NOMO-1 treated with dmso at 0.1 percent for 144 hours (cell line): ENCODE data around the gene CLIP1.
"Not testable (repeated sequence)": the region's sequence is repeated elsewhere in the genome, so short reads cannot be mapped to it uniquely, and the experiment has no call there.

Experiments used
- DNase-seq: peaks from one replicate; lab custom pipeline; 2025; ENCODE audit not compliant: unreplicated experiment; lab: John Stamatoyannopoulos, UW

CLIP1 gene

DNA sequence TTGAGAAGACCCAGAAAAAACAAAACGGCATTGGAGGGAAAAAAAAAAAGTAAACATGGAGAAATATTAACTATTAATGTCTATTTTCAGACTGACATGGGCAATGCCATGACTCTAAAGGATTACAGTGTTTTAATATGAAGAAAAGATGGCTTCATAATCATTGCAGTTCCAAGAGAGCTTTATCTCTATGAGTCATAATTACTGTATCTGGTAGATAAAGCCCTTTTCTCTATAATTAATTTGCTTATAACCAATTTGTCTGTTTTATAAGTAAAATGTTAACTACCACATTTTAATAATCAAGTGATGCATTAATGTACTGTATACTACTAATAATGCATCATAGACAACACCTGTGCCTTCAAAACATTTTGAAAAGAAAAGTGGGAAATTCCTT, 59.7 kb downstream of the CLIP1 start:
- DNase-seq: no peak

DNA sequence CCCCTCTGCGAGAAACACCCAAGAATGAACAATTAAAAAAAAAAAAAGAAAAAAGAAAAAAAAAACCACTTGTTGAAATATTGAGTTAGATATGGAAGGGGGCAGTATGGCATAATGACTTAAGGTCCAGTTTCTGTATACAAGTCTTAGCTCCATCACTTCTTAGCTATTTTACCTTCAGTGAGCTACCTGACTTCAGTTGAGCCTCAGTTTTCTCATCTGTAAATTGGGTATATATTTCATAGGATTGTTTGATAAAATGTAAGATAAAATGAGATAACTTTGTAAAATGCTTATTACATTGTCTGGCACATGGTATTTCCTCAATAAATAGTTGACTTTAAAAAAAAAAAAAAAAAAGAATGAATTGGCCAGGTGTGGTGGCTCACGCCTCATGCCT, 64.1 kb downstream of the CLIP1 start:
- not testable (repeated sequence) for DNase-seq

DNA sequence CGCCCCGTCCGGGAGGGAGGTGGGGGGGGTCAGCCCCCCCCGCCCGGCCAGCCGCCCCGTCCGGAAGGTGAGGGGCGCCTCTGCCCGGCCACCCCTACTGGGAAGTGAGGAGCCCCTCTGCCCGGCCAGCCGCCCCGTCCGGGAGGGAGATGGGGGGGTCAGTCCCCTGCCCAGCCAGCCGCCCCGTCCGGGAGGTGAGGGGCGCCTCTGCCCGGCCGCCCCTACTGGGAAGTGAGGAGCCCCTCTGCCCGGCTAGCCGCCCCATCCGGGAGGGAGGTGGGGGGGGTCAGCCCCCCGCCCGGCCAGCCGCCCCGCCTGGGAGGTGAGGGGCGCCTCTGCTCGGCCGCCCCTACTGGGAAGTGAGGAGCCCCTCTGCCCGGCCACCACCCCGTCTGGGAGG, 64.9 kb downstream of the CLIP1 start:
- not testable (repeated sequence) for DNase-seq

DNA sequence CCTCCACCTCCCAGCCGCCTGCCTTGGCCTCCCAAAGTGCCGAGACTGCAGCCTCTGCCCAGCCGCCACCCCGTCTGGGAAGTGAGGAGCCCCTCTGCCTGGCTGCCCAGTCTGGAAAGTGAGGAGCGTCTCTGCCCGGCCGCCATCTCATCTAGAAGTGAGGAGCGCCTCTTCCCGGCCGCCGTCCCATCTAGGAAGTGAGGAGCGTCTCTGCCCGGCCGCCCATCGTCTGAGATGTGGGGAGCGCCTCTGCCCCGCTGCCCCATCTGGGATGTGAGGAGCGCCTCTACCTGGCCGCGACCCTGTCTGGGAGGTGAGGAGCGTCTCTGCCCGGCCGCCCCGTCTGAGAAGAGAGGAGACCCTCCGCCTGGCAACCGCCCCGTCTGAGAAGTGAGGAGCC, 65.5 kb downstream of the CLIP1 start:
- not testable (repeated sequence) for DNase-seq

DNA sequence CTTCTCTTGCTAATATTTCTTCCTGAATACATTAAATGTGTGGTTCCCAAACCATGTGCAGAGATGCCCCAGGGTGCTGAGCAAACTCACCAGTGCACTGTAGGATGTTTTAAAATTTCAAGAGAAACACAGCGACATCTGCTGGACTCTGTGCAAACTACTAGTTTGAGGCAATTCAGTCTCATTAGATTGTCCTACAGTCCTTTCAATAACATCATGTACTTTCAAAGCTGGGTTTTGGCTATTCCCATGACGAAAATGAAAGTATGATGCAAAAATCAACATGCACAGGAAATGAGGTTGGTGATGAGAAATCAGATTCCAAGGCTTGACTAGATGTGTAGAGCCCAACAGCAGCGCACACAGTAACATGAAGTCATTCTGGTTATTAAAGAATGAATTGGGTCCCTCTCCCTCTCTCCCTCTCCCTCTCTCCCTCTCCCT, 66.3 kb downstream of the CLIP1 start:
- DNase-seq: no peak

DNA sequence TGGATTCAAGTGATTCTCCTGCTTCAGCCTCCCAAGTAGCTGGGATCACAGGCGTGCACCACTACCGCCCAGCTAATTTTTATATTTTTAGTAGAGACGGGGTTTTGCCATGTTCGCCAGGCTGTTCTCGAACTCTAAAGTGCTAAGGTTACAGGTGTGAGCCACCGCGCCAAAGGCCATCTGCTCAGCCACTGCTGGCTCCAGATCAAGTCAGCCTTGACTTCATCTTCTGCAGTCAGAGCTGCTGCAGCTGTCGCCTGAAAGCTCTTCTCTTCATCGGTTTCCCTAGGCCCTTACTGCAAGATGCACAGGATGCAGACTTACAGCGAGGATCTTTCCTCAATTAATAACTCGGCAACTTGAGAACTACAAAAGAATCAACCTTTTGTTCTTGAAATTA, 66.8 kb downstream of the CLIP1 start:
- no peak for DNase-seq

DNA sequence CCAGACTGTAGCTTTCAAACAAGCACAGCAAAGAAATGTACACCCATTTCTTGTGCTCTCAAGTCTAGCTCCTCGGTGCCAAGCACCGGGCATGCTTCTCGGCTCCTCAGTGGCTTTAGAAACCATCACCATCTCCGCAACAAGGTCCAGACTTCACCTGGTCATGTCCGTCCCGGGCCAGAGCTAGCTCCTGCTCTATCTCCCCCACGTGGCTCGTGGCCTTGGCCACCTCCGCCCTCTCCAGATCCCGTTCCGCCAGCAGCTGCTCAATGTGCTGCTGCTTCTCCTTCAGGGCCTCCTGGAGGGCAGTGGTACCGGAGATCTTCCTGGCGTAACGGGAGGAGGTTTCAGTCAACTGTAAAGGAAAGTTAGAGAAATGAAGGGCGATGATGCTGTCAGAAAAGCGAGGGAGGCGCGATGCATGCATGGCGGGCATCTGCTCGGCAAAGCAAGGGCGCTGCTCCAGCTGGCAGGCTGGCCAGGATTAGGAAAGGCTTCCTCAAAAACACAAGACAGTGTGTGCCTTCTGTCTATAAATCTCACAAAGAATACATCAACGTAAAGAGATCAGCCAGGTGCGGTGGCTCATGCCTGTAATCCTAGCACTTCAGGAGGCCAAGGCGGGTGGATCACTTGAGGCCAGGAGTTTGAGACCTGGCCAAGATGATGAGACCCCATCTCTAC, 67.4 kb downstream of the CLIP1 start:
- no peak for DNase-seq

DNA sequence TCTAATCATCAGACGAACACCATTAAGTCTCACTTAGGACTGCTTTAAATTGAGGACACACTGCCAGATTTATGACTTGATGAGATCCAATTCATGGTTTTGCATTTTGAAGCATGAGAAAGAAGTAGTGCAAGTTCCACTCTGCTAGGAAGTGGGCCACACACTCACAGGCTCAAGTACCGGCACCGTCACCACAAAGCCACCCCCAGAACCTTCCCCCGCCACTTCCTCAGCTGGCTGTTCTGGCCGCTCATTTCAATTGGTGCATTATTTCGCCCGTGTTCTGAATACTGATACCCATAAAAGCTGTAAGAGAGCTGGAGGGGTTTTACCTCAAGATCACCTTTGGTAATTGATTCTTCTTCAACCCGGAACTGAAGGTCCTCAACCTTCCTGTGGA, 70.1 kb downstream of the CLIP1 start:
- DNase-seq: no peak

DNA sequence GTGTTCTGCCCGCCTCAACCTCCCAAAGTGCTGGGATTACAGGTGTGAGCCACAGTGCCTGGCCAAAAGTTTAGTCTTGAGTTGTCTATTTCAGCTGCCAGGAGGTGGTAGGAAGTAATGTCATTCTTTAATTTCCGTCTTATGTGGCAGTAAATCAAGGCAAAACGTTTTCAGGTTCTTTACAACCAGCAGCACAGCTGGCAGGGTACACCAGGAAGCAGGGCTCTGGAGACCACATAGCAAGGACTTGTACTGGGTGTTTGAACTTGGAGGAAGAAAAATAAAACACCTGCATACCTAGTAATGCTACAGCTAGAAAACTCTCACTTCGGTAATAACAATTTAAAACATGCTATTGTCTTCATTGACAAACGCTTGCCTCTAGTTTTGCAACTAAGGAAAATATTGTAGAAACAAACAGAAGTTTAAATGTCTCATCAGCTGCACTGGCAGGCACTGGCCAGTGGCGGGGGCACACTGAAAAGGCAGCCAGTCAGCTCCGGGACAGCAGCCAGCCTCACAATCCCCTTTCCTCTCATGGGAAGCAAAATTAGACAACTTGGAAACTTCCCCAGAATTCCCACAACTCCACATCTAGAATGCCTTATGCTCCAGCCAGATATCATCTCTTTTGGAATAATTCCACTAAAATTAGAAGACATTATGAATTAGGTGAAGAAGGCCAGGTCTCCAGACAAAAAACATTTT, 72.2 kb downstream of the CLIP1 start:
- DNase-seq: no peak

DNA sequence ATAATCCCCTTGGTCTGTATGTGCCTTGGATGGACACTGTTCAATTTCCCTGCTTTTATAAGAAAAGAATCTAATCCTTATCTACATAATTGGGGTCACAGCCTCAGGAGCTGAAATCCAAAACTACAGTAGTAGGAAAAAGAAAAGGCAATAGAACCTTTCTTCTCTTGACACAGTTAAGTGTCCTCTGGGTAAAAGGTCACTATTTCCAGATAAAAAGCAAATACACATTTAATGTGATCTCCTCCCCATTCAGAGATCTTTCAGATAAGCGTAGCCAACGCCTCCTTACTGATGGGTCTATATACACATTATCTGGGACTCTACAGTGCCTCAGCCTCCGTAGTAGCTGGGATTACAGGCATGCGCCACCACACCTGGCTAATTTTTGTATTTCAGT, 73.4 kb downstream of the CLIP1 start:
- no peak for DNase-seq

DNA sequence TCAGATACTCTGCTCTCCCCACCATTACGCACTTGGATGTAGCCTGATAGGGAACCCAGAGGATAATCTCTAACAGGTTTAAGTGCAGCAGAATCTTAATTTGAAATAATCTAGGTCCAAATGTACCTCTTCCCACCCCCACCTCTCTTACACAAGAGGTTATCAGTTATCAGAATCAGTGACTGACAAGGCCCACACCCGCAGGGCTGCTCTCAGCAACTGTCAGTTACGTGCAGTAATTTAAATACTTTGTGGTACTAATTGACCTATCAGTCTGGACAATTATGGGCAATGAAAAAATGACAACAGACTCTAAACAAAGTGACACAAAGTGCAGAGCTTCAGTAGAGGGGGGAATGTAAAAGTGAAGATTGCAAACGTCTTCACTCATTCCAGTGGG, 74.0 kb downstream of the CLIP1 start:
- DNase-seq: no peak

DNA sequence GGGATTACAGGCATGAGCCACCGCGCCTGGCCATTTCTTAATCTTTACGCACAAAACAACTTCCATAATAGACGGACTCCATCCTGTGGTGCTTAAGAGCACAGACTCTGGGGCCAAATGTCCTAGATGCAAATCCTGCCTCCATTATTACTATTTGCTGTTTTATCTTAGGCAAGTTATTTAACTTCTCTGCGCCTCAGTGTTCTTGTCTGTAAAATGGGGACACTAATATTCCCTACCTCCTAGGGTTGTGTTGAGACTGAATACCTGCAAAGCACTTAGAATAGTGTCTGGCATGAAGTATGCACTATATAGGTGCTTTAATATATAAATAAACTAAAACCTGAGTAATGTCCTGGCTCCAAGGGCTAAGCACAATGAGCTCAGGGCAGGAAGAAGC, 76.4 kb downstream of the CLIP1 start:
- no peak for DNase-seq

DNA sequence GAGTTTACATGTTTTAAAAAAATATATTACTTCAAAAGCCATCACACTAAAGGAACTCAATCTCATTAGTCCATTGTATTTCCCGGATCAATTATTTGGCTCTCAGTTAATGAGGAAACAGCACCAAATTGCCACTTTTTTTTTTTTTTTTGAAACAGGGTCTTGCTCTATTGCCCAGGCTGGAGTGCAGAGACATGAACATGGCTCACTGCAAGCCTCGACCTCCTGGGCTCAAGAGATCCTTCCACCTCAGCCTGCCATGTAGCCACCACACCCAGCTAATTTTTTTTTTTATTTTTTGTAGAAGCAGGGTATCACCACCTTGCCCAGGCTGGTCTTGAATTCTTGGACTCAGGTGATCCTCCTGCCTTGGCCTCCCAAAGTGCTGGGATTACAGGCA, 77.4 kb downstream of the CLIP1 start:
- no peak for DNase-seq

DNA sequence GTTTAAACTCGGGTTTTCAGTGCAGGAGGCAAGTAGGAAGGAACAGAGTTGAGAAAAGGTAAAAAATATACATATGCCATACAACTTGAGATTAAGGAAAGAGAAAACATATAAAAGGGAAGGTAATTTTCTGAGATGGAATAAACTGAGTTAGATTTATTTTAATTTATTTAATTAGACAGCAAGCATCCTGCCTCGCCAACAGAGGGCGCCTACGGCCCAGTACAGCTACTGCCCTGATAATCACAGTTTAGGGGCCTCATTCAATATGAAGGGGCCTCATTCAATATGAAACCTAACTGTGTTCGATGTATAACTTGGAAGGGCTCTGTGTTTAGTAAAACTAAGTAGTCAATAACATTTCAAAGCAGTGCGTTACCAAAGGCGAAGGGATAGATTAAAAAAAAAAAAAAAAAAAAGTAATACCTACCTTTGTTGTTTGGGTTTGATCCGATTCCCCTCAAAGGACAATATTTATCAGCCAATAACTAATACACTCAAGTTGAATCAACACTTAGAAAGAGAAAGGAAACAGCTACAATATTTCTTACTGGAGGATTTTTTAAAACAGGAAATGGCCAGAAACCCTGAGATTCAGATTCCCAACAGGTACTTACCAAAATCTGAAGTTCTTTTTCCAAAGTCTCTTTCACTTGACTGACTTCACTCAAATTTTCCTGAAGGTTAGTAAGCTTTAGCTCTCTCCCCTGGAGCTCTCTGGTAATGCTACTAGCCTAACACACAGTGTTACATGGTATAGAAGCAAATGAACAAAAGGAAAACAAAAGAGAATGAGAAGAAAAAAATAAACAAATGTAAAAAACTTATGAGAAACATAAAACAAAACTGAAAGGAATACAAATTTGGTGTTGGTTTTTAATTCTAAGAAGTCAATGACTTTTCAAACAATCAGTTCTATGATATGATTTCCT, 86.2 kb downstream of the CLIP1 start:
- no peak for DNase-seq

DNA sequence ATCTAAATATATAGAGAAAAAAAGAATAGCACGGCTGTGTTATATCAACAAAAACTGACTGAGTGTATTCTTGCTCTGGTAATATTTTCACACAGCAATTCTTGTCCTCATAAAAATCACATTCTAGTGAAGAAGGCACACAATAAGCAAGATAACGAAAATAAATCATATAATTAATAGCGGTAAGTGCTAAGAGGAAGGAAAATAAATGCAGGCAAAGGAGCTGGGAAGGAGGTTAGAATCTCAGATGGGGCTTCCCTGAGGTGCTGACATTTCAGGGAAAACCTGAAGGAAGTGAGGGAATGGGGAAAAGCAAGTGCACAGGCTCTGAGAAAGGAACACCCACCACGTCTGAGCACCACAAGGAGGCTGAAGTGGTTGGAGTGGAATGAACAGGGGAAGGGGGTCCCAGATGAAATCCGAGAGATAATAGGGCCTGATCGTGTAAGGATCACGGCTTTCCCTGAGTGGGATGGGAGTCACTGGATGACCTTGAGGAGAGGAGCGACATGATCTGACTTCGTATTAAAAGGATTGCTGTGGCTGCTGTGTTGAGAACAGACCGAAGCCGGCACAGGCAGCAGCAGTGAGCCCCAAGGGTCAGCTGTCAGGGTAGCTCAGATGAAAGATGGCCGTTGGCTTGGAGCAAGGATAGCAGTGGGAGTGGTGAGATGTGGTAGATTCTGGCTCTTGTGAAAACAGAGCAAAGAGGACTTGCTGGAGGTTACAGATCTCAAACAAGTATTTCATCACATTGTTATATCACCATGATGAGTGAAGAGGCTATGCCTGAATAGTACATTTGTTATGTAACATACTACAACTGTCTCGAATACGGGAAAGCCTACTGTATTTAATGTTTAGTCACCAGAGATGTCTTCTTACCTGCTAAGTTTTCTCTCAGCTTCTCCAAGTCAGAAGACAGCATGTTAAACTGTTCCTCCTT, 89.1 kb downstream of the CLIP1 start:
- no peak for DNase-seq

DNA sequence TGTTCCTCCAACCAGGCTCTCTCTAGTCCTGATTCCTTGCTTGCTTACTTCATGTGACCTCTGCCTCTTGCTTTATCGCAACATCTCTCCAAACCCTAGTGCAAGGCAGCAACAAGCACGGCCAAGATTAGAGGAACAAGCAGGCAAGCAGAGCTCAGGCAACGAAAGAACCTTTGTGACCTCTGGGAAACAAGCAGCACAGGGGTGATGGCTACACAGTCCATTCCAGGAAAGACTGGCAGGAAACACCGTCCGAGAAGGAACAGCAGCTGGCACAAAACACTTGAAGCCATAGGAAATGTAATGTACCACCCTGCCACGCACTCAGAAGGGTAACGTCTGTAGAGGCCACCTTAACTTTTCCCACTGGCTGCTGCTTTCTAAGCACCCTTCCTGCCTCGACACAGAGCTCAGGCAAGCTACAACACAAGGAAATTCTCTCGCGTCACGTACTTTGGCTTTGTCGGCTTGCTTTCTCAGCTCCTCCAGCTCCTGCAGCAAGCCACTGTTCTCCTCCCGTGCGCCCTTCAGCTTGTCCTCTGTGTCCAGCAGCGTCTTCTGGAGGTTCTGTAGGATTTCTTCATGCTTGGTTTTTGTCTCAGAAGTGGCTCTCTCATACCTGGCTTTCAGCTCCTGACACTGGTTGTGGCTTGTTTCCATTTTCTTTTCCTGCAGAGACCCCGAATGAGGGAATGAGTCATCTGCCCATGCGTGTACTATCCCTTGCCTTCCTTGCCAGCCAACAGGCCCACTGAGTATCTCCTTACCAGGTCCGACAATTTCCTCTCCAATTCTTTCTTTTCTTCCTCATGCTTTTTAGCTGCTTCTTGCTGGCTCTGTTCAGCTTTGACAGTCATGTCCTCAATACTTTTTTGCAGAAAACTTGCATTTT, 94.7 kb downstream of the CLIP1 start:
- DNase-seq: no peak

DNA sequence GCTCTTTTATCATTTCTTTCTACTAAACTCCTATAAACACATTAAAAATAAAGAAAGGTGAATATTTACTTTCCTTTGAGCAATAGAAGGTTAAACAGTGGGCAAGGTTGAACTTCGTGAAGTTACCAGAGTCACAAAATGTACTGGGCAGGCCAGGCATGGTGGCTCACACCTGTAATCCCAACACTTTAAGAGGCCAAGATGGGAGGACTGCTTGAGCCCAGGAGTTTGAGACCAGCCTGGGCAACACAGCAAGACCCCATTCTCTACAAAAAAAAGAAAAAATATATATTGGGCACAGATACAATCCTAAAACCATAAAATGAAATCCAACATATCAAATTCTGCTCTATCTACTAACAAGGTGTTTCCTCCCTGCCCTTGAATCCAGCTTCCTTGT, 95.5 kb downstream of the CLIP1 start:
- no peak for DNase-seq

DNA sequence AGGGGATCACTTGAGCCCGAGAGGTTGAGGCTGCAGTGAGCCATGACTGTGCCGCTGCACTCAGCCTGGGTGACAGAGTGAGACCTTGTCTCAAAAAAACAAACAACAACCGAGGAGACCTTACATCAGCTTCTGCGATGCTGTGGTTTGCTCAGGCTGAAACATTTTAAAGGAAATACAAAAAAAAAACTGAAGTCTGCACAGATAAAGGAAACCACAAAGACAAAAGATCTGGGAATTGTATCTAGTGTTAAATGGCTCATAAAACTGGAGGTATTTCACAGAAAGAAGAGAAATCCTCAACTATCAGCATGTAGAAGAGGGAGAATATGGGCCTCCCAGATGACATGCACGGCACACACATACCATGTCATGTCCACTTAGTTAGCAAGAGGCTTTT, 95.9 kb downstream of the CLIP1 start:
- no peak for DNase-seq

DNA sequence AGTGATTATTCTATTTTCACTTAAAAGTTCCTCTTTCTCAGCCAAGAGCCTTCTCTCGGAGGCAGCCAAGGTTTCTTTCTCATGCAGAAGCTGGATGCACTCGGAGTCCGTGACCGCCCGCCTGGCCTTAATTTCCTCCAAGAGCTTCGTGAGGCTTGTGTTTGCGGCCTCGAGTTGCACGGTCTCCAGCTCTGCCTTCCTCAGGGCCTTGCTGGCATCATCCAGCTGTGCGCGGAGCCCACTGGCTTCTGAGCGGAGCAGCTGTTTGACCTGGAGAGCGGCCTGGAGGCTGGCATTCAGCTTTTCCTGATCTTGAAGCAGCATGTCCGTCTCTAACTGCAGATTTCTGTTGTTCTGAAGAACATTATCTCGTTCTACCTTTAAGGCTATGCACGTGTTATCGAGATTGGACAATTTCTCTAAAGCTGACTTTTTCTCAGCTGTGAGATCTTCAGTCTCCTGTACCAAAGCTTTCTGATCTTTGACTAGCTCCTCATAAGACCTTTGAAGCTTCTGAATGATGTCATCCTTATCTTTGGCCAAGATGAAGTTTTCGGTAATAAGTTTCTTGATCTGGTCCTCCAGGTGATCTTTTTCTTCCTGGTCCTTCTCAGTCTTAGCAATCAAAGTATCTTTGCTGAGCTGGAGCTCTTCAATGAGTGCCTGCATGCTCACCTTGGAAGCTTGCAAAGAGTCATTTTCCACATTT, 99.0 kb downstream of the CLIP1 start:
- DNase-seq: no peak
